K562 (cell line): ENCODE data around the gene CBX3. TPM values are rescaled to one million over a fixed set of nuclear protein-coding genes. Genes with fewer than 3 reads are reported as not detected.
A peak's percentile ranks its signal among the peaks of the same experiment; 100 is the strongest.

Source experiments
- ATAC-seq: fragments of 200-7000 bp; cut with Tn5 transposase; 3 replicates; pipeline ENCODE4 v1.9.1; 2020; ENCODE audit warnings: moderate library complexity
- BruUV-seq: library from RNA; stranded (reverse); fragments of 400-500 nt; replicated peaks from 2 replicates; lab custom pipeline; 2021; lab: Mats Ljungman, UMichigan
- CTCF ChIA-PET: fragments of 300-600 bp; formaldehyde crosslinking; extraction: SDS; loops from one replicate; lab custom pipeline; 2021; ENCODE audit warnings: low intra/inter-chr PET ratio; lab: Yijun Ruan, JAX
- POLR2A ChIA-PET: fragments of 300-600, 350-650 bp; sonication (Branson Sonifier 250); formaldehyde crosslinking; extraction: SDS; loops from one replicate; lab custom pipeline; 2021; ENCODE audit warnings: antibody characterized with exemption, inconsistent platforms; lab: Yijun Ruan, JAX
- DNase-seq, 4 experiments: peaks; one replicate each; pipeline versions ENCODE4 v3.0.0 to v3.0.0-alpha.2; 2011 to 2018; ENCODE audit warnings: low spot score in 3 of 4, mixed read lengths in 3 of 4; ENCODE audit errors: extremely low read depth in 1 of 4
- FAIRE-seq: peaks from 2 replicates; lab custom pipeline; 2011; peaks lifted over from hg19 to GRCh38; lab: Jason Lieb, UNC
- H2AFZ ChIP-seq: 2 replicates; pipeline ENCODE4 v1.6.0; 2011; ENCODE audit warnings: low read depth, low read length, control low read depth, inconsistent platforms
- H3K27ac ChIP-seq: fragments of 200-600 bp; 3 replicates; pipeline ENCODE4 v1.8.0; 2011; ENCODE audit warnings: low read depth, mild to moderate bottlenecking, control low read depth, inconsistent platforms, low read length, moderate library complexity, mixed read lengths; ENCODE audit errors: extremely low read depth
- H3K27me3 ChIP-seq, 2 experiments: fragments of 300-600 bp in 1 of 2; 2 replicates in 1 of 2; 3 replicates in 1 of 2; pipeline versions ENCODE4 v1.6.0 to v1.8.0; 2011; ENCODE audit warnings: inconsistent platforms in 2 of 2, low read length in 2 of 2, mild to moderate bottlenecking in 1 of 2, mixed read lengths in 1 of 2, moderate library complexity in 1 of 2; ENCODE audit not compliant: control insufficient read depth in 2 of 2, insufficient read depth in 2 of 2
- H3K36me3 ChIP-seq: fragments of 300-600 bp; 3 replicates; pipeline ENCODE4 v1.8.0; 2011; ENCODE audit warnings: mild to moderate bottlenecking, low read length, inconsistent platforms; ENCODE audit not compliant: control insufficient read depth, insufficient read depth
- H3K4me1 ChIP-seq, 2 experiments: fragments of 200-600 bp in 1 of 2; replicated peaks in 1 of 2; 2 replicates in 1 of 2; 3 replicates in 1 of 2; pipeline versions ENCODE4 v1.5.1 to v1.8.0; 2011; ENCODE audit warnings: inconsistent platforms in 2 of 2, low read length in 2 of 2, mild to moderate bottlenecking in 1 of 2, mixed read lengths in 1 of 2, moderate library complexity in 1 of 2; ENCODE audit not compliant: control insufficient read depth in 2 of 2, insufficient read depth in 2 of 2
- H3K4me2 ChIP-seq: 2 replicates; pipeline ENCODE4 v1.6.1; 2011; ENCODE audit warnings: low read length, control low read depth, inconsistent platforms, mixed read lengths; ENCODE audit not compliant: insufficient read depth
- H3K4me3 ChIP-seq: fragments of 200-600 bp; sonication (generic), shearing (Covaris generic); 2 replicates; pipeline ENCODE4 v1.5.1; 2016; ENCODE audit warnings: control low read depth, inconsistent platforms
- H3K79me2 ChIP-seq: fragments of 200-600 bp; 3 replicates; pipeline ENCODE4 v1.8.0; 2011; ENCODE audit warnings: low read length, inconsistent platforms; ENCODE audit not compliant: control insufficient read depth, insufficient read depth
- H3K9ac ChIP-seq, 2 experiments: 2 replicates each; pipeline versions ENCODE4 v1.6.0 to v1.6.1; 2011; ENCODE audit warnings: low read depth in 2 of 2, low read length in 2 of 2, control low read depth in 1 of 2, inconsistent platforms in 1 of 2, mild to moderate bottlenecking in 1 of 2, mixed read lengths in 1 of 2; ENCODE audit not compliant: insufficient read depth in 1 of 2
- H3K9me1 ChIP-seq: one replicate; pipeline ENCODE4 v1.6.0; 2011; ENCODE audit warnings: inconsistent platforms, mild to moderate bottlenecking, low read length, moderate library complexity; ENCODE audit not compliant: control insufficient read depth, insufficient read depth
- H3K9me3 ChIP-seq: replicated peaks from 2 replicates; pipeline ENCODE4 v1.5.1; 2011; ENCODE audit warnings: low read depth, low read length, inconsistent platforms; ENCODE audit not compliant: control insufficient read depth, insufficient read depth
- H4K20me1 ChIP-seq: replicated peaks from 2 replicates; pipeline ENCODE4 v1.6.1; 2011; ENCODE audit warnings: low read length, inconsistent platforms, mixed read lengths; ENCODE audit not compliant: control insufficient read depth, insufficient read depth
- CBX3 ChIP-seq, 2 experiments: IDR thresholded peaks; 1 replicate in 1 of 2; 2 replicates in 1 of 2; pipeline ENCODE4 v1.6.1; 2012; ENCODE audit warnings: inconsistent platforms in 2 of 2, low read length in 2 of 2, borderline replicate concordance in 1 of 2, control low read depth in 1 of 2
- CREM ChIP-seq: IDR thresholded peaks from 2 replicates; pipeline ENCODE4 v1.6.1; 2014; ENCODE audit warnings: antibody characterized with exemption, low read depth
- GABPA ChIP-seq: fragments of 200-800 bp; sonication (Bioruptor generic); conservative IDR thresholded peaks from 2 replicates; pipeline ENCODE4 v1.6.1; 2016; ENCODE audit warnings: low read depth, missing genetic modification characterization, missing compliant biosample characterization
- JUND ChIP-seq, 2 experiments: IDR thresholded peaks; 2 replicates in 1 of 2; 3 replicates in 1 of 2; pipeline ENCODE4 v1.6.1; 2011; ENCODE audit warnings: borderline replicate concordance in 2 of 2, low read depth in 2 of 2, low read length in 2 of 2, improper control_type of control experiment in 1 of 2, missing biosample characterization in 1 of 2, missing genetic modification characterization in 1 of 2, missing genetic modification reagents in 1 of 2
- KDM5B ChIP-seq: fragments of 200-600 bp; sonication (generic); IDR thresholded peaks from 2 replicates; pipeline ENCODE4 v1.6.1; 2012; ENCODE audit warnings: low read depth, mild to moderate bottlenecking, moderate library complexity, low read length, control low read depth, inconsistent platforms; ENCODE audit not compliant: insufficient replicate concordance
- NCOR1 ChIP-seq: fragments of 450-650 bp; IDR thresholded peaks from 2 replicates; pipeline ENCODE4 v1.6.1; 2016; ENCODE audit warnings: mild to moderate bottlenecking, moderate library complexity
- SPI1 ChIP-seq: IDR thresholded peaks from 2 replicates; pipeline ENCODE4 v1.6.1; 2011; ENCODE audit warnings: low read depth, low read length, control low read depth, borderline replicate concordance
- ZNF121 ChIP-seq: sonication (generic); formaldehyde crosslinking; conservative IDR thresholded peaks from 2 replicates; pipeline ENCODE4 v1.8.0; 2022; ENCODE audit warnings: missing genetic modification reagents
- ZNF764 ChIP-seq: fragments of 250-450 bp; sonication (Bioruptor Pico); IDR thresholded peaks from 2 replicates; pipeline ENCODE4 v1.4.0; 2020; ENCODE audit warnings: low read depth, mild to moderate bottlenecking, moderate library complexity
- WGBS: fragments of 100-300 bp; shearing (Covaris generic); methylation state at CpG from one replicate; pipeline ENCODE4 v1.1.6; 2016; ENCODE audit warnings: low coverage, mixed read lengths; ENCODE audit not compliant: insufficient coverage; ENCODE audit errors: missing lambda C conversion rate; 5-methylcytosine and 5-hydroxymethylcytosine counted together
- in situ Hi-C: fragments of 300-500 bp; cut with MboI; formaldehyde crosslinking; loops from 4 replicates; pipeline ENCODE4 v1.15.0; 2018; ENCODE audit warnings: inconsistent platforms, mixed read lengths
- intact Hi-C: fragments of 100-400 bp; cut with micrococcal nuclease; formaldehyde crosslinking; loops from 2 replicates; pipeline ENCODE4 v1.14.2; 2022
- polyA plus RNA-seq, 8 experiments: library from polyadenylated mRNA; depleted of rRNA in 4 of 8; stranded (reverse) in 5 of 8; unstranded in 3 of 8; fragments of >200 nt; fragmentation: Nextera tagmentation in 2 of 8; fragmentation: Illumina TruSeq in 1 of 8; extraction: Ambion mirVana in 2 of 8; extraction: Trizol in 1 of 8; gene quantifications; 2 replicates each; pipeline versions ENCODE4 v1.2.1 to v1.2.3, GENCODE V29; 2011 to 2014; ENCODE audit warnings: inconsistent platforms in 1 of 8, missing spikeins in 1 of 8
- total RNA-seq, 7 experiments: library from RNA; depleted of rRNA in 6 of 7; stranded (reverse); fragments of >200 nt in 6 of 7; fragmentation: Illumina TruSeq in 2 of 7; extraction: Trizol in 2 of 7; gene quantifications; 2 replicates each; pipeline versions ENCODE4 v1.2.1 to v1.2.3, GENCODE V29; 2011 to 2021; ENCODE audit warnings: low replicate concordance in 1 of 7

The CBX3 gene
- total and polyA plus RNA-seq, 9 of the 15 experiments (the other 6 are each of a cell fraction or from before 2014, with no cell fraction given) = 198 to 413 (median 328) TPM

- H2AFZ ChIP-seq = no peak overlapping the region; the same call in 1 of the 2 replicates
- POLR2A ChIA-PET = interaction anchor here (0.7 to 5.7 kb wide), 4 partner anchors 28 to 44 kb away, joined by 4 to 27 read pairs (median 4); no protein-coding TSS in a partner anchor
- peak overlapping the region; percentile 47 to 51; a peak in 2 of 4 replicates for H3K9ac ChIP-seq
- peak overlapping the region; percentile 91 for H3K4me2 ChIP-seq
- no peaks in the 10 kb centered on the region for H3K9me1 ChIP-seq
- CTCF ChIA-PET = no interaction called here
- ATAC-seq (peak; percentile 54), FAIRE-seq (no peak)
- BruUV-seq = no TSS peak
- H3K4me1 ChIP-seq = peaks cover 25 to 41% of the 10 kb centered on the region in 2 experiments
- peak overlapping the region; percentile 75; the same call in 1 of the 2 replicates for H3K4me3 ChIP-seq
- peak; percentile 74 for TF ChIP-seq ZNF121 (CRISPR knock-in tag)
- TF ChIP-seq ZNF764 (CRISPR knock-in tag) = peak; percentile 78
- TF ChIP-seq SPI1 = peak; percentile 74
- no peak for TF ChIP-seq CBX3 (IDR thresholded peaks at IDR 0.05; ENCODE audit: borderline replicate concordance in 1 of 2, low read length in 2 of 2)
- TF ChIP-seq GABPA (tag) = peak; percentile 37; the same call in 1 of the 2 replicates
- 0 out of 2 replicates have a peak, but pooled peaks have one; percentile 19 for TF ChIP-seq JUND (IDR thresholded peaks at IDR 0.05; ENCODE audit: borderline replicate concordance, low read depth, low read length)
- no peak for TF ChIP-seq JUND (tag; IDR thresholded peaks at IDR 0.05; ENCODE audit: borderline replicate concordance, low read depth, low read length)
- 0 out of 2 replicates have a peak, but pooled peaks have one; percentile 17 for TF ChIP-seq CREM
- TF ChIP-seq KDM5B = peak; percentile 34
- TF ChIP-seq NCOR1 = no peak
- TF ChIP-seq, all 486 proteins: peak for 7
- no peaks in the 10 kb centered on the region for H3K9me3 ChIP-seq
- peaks cover 11% of the 10 kb centered on the region; the same call in 1 of the 2 replicates for H4K20me1 ChIP-seq
- intact Hi-C loops (loop anchor here (2.0 kb wide), 1 partner anchor 33 kb away; no protein-coding TSS in a partner anchor), in situ Hi-C loops (no loop called here)
- H3K27ac ChIP-seq = 0 out of 3 replicates have a peak overlapping the region, but pooled peaks have one; percentile 29
- H3K36me3 ChIP-seq = no peaks in the 10 kb centered on the region; the same call in 2 of the 3 replicates
- DNase-seq = peak; percentile 33 to 62 (median 40)
- 63% methylated on average over 15 of the region's 15 CpGs for WGBS
- H3K79me2 ChIP-seq = peaks cover 64% of the 10 kb centered on the region
- H3K27me3 ChIP-seq = no peaks in the 10 kb centered on the region
Measured at GRCh38 chr7:26153823-26154783, 47.4 kb upstream of the CBX3 start.
